Right kidney (tissue), 1 donor: ENCODE data around the gene CALN1.
"Not testable (repeated sequence)": the region's sequence is repeated elsewhere in the genome, so short reads cannot be mapped to it uniquely, and the experiment has no call there.

Experiments
- DNase-seq: peaks from one replicate; pipeline ENCODE4 v3.0.0-alpha.2; 2016

CALN1 gene

DNA sequence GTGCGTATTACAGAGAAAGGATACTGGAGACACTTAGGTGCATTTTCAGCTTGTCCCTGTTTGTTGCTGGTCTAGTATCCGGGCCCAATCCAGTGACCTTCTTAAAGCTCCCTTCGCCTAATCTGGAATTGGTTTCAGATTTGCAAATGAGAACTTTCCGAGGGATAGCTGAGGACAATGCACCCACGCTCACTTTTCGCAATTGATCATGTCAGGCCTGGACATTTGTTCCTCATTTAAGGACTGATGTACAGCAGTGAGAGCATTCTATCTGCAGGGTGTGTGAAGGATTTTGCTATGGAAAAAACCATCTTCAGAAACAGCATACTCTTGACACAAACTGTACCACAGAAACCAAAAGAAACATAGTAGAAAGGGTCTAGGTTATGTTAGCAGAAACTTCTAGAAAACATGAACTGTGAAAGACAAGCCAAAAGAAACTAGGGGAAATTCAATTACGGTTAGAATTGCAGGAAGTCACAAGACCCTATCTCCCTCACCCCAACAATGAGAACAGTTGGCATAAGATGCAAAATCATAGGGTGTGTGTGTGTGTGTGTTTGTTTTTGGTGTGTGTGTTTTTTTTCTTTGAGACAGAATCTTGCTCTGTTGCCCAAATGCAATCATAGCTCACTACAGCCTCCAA is 331.1 kb downstream of the CALN1 start:
- no peak for DNase-seq

DNA sequence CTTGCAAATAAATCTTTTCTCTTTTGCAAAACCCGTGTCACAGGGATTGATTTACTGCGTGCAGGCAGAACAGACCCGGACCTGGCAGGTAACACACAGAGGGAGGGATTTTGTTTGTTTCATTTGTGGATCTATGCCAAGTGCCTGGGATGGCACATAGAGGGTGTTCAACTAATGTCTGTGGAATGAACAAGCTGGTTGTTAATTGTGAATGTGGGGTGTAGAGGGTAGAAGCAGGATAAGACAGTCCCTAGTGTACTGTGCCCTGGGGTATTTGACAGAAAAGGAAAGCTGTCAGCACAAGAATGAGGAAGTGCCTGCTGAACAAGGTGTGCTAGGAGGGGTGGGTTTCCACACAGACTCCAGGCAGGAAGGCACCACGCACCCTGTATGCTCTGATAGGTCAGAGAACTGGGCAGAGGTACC is 331.8 kb downstream of the CALN1 start:
- DNase-seq = no peak

DNA sequence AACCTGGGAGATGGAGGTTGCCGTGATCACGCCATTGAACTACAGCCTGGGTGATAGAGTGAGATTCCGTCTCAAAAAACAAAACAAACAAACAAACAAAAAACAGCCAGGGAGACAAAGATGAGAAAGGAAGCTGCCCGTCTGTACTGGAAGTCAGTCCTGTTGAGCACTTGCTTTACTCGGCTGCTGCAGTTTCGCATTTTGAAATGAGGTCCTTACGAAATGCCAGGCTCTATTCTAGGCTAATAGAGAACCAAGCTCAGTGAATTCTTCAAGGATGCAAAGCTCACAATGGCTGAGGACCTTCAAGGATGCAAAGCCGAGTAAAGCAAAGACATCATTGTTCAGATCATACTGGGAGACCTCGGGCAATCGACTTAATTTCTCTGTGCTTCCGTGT is 333.3 kb downstream of the CALN1 start:
- DNase-seq = no peak

DNA sequence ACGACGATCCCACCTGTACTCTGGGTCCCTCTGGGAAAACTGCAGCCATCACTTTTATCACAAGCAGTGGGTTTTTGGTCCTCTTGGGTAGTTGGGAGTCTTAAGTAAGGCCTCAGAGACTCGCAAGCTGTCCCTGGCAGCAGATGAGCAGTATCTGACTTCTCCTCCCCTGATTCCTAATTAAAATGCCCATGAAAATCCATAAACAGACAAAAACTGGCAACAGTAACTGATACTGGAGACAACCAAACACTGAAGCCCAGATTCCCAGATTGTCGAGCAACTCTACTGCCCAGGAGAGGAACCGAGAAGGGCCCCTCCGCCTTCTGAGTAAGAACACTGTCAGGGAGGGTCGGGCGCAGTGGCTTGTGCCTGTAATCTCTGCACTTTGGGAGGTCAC is 333.8 kb downstream of the CALN1 start:
- no peak for DNase-seq

DNA sequence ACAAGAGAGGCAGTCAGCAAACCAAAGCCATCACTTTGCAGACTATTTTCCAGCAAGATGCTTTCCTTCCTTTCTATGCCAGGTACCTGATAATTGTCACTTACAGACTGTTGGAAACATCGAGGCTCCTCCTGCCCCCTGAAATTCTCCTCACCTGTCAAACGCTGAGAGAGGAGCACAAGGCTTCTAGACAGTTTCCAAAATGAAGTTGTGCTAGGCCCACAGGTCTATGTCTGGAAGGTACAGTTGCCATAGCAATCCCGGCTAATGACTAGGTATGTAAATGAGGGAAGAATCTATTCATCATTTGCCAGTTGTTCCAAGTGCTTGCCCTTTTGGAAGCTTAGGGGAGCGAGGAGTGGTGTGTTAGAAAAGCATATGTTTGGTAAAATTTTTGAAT is 334.4 kb downstream of the CALN1 start:
- no peak for DNase-seq

DNA sequence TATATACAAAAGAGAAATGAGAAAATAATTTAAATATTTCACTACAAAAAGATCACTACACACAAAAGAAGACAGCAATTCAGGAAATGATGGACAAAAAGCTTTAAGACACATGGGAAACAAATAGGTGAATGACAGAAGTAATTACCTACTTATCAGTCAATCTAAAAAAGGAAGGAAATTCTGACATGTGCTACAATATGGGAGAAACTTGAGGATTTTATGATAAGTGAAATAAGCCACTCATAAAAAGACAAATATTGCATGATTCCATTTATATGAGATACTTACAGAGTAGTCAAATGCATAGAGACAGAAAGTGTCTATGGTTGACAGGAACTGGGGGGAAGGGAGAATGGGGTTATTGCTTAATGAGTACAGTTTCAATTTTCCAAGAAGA is 339.2 kb downstream of the CALN1 start:
- DNase-seq = no peak

DNA sequence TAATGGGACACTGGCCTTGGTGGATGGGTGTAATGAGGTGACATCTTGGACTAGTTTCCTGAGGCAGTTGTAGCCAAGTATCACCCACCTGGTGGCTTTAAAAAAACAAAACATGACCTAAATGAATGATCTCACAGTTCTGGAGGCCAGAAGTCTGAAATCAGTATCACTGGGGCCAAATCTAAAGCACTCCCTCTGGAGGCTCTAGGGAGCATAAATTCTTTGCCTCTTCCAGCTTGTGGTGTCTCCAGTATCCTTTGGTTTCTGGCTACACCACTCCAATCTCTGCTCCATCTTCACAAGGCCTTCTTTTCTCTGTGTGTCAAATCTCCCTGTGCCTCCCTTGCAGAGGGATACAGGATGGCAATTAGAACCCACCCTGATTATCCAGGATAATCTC is 342.9 kb downstream of the CALN1 start:
- no peak for DNase-seq

DNA sequence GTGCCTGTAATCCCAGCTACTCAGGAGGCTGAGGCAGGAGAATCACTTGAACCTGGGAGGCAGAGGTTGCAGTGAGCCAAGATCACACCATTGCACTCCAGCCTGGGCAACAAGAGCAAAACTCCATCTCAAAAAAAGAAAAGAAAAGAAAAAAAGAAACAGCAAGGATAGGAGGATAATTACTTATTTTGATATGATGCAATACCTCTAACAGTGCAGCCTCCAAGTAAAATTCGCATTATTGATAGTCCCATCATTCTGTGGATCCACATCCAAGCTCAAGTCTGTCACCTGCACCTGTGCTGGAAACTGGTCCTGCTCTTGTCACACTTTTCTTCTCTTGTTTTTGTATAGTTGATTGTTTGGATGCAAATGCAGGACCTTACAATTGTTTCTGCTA is 346.4 kb downstream of the CALN1 start:
- DNase-seq = not testable (repeated sequence)

DNA sequence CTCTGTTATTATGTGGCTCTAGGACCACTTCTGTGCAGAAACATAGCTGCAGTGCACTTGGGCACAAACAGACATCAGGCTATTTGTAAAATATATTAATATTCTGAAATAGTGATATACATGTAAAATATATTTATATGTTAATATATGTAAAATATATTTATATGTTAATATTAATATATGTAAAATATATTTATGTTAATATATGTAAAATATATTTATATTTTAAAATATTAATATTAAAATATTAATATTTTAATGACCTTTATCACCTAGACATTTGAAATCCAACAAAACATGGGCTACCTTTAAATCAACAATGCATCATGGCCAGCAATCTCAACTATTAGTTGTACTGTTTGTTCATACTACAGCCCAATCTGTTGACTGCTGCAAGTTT is 347.2 kb downstream of the CALN1 start:
- no peak for DNase-seq

DNA sequence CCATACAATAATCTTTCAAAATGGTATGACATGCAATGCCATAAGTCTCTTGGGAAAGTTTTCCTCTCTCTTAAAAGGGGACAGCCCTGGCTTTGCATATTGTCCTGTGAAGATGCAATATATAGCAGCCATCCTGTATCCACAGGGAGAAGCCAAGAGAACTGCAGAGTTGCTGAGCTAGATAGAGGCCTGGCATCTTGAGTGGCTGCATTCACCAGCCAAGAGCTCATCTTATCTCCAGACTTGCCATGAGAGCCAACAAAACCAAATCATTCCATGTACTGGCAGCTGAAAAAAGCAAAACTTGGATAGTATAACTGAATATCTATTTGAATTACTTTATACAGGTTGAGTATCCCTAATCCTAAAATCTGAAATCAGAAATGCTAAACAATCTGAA is 348.8 kb downstream of the CALN1 start:
- DNase-seq = no peak

DNA sequence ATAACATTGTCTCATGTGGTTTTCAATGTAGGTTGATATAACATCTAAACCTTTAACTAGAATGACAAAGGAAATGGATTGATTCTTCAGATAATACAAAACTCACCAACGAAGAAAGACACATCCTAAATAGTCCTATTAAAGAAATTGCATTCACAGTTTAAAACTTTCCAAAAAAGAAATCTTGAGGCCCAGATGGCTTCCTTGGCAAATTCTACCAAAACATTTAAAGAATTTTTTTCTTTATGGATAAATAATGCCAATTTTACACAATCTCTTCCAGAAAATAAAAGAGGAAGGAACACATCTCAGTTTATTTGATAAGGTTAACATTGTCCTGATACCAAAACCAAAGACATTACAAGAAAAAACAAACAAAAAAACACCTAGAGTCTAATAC is 349.5 kb downstream of the CALN1 start:
- DNase-seq = no peak

DNA sequence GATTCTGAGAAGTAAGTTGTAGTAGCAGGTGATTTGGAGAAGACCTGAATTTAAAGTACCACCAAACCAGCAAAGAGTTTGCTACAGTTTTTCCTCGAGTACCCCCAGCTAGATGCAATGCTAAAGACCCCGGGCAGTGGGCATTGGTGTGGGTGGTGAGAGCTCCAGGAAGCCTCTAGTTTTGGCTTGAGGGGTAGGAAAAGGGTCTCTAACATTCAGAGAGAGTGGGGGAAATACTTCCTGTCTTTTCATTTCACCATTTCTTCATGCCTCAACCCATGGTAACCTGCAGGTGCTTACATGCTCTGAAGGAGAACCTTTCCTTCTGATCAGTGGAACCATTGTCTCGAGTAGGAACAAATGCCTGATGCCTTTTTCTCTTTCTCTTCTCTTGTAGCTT is 352.2 kb downstream of the CALN1 start:
- DNase-seq = no peak

DNA sequence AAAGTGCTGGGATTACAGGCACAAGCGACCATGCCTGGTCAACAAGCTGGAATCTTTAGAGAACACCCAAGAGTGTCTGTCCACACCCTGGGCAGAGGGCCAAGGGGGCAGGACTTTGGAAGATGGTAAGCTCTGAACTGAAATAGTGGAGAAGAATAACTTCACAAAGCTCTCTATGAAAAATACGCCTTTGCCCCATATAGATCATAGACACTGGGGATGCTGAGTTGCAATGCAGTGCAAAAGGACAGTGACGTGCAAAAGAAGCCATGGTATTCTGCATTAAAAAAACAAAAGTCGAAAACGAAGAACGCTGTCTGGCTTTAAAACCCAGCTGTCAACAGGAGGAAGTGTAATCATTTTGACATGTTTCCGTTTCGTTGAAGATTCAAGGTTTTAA is 353.6 kb downstream of the CALN1 start:
- DNase-seq = no peak

DNA sequence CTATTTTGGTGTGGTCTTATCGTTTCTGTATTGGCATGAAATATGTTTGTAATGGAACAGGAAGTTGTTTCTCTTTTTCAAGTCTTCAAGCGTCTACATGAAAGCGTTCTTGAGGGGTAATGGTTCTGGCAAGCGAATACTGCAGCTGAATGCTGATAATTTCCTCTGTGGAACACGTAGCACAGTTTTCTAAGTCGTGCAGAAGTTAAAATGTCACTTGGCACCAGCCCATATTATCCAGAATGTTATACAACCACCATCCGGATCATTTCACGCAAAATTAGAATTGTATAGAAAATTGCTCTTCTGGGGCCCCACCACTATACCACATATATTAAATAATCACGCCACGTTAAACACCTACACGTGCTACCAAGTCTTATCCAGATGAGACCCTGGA is 354.3 kb downstream of the CALN1 start:
- no peak for DNase-seq

DNA sequence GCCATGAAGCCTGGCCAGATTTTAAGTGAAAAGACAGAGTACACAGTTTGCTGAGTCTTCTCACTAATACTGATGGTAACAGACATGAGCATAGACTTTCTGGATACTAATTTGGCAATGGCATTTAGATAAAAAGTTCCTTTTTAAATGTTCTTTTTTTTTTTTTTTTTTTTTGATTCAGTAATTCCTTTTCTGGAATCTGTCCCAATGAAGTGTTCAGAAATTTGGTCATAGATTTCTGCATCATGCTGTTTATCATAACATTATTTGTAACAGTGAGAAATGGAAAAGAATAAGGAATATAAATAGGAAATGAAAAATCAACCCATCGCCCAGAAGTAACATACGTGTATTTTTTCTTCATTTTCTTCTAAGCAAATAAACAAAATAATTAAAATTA is 354.9 kb downstream of the CALN1 start:
- no peak for DNase-seq

DNA sequence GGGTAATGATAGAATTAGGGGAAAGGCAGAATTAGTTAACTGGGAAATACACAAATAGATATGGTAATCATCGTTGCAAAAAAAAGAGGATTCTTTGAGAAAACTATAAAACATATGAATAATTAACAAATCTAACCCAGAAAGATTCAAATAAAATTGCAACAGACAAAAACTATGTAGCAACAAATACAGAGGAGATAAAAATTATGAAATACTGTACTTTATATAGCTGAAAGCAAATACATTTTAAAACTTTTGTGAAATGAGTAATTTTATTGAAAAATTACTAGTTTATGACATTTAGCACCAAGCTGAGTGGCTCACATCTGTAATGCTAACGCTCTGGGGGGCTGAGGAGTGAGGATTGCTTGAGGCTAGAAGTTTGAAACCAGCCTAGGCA is 356.7 kb downstream of the CALN1 start:
- no peak for DNase-seq

DNA sequence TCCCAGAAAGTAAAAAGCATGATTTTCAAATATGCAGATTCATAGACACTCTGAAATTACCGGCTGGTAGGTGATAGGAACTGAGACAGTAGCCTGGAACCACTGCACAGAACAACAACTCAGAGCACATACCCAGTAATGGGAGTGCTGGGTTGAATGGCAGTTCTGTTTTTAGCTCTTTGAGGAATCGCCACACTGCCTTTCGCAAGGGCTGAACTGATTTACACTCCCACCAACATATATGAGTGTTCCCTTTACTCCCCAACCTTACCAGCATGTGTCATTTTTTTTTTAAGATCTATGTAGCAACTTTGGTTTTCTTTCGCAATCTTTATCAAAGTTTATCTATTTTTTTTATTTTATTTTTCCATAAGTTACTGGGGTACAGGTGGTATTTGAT is 358.8 kb downstream of the CALN1 start:
- DNase-seq = no peak

DNA sequence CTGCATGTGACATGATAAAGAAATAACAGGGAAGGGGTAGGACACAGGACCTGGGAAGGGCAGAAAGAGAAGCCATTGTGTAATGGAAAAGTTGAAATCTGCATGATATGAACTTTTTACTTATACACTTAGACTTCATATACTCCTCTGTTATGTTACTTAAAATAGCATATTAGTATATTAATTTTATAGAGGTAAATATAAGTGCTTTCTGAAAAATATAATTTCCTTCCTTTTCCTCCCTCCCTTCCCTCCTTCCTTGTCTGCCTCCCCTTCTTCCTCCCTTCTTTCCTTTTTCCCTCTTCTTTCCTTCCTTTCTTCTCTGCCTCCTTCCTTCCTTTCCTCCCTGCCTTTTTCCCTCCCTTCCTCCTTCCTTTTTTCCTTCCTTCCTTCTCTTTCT is 363.7 kb downstream of the CALN1 start:
- no peak for DNase-seq

DNA sequence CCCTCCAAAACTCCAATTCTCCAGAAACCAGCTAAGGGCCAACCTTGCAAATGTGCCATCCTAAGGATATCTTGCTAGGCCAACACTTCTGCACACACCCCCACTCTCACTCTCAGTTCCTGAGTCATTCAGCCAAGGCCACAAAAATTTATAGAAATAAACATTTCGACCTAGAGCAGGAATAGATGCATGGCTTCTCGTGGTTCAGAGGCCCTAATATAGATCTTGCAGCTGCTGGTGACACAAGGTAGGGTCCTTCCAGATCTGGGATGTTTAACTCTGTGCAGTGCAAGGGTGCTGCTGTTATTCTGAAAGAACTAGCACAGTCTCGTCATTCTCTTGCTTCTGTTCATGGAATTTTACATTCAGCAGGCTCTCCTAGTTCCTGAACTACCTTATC is 369.3 kb downstream of the CALN1 start:
- no peak for DNase-seq

DNA sequence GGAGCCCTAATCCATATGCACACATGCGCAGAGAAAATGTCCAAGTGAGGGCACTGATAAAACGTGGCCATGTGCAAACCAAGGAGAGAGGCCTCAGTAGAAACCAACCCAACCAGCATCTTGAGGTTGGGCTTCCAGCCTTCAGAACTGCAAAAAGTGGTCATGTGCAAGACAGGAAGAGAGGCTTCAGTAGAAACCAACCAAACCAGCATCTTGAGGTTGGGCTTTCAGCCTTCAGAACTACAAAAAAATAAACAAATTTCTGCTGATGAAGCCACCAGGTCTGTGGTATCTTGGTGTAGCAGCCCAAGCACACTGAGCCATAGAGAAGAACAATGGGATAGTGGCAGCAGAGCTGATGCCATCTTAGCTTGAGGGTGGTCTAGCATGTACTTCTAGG is 371.5 kb downstream of the CALN1 start:
- DNase-seq = no peak

DNA sequence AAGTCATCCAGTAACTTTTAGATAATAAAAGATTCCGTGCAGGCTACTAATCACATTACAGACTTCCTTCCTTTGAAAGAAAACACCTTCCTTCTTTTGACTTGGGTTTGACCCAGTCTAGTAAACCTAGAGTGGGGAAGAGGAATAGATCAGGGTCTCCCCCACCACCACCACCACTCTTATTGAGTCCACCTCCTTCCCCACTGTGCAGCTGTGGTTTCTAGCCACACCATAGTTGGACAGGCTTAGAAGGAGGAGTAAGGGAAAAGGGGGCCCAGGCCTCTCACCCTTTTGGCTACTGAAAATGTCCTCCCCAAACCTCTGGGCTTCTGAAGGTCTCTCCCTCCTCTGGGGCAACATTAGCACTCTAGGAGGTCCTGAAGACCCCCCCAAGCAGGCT is 372.7 kb downstream of the CALN1 start:
- DNase-seq = no peak

DNA sequence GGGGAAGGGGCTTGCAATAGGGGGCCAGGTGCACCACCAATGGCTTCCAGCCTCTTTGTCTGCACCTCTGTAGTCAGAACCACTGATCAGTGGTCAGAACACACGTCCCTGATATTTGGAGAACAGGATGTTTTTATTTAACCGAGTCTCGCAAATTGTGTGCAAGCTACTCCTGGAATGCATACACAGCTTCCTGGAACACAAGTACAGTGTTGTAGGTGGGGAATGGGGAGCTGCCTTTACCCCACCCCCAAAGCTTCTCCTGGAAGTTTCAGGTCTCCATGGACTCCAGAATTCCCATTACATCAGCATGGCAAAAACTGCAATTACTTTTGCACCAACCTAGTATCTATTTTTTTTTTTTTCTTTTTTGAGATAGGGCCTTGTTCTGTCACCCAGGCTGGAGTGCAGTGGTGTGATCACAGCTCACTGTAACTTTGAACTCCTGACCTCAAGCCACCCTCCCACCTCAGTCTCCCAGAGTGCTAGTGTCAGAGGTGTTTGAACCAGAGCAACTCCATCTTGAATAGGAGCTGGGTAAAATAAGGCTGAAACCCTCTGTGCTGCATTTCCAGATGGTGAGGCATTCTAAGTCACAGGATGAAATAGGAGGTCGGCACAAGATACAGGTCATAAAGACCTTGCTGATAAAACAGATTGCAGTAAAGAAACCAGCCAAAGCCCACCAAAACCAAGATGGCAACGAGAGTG is 374.0 kb downstream of the CALN1 start:
- DNase-seq = no peak

DNA sequence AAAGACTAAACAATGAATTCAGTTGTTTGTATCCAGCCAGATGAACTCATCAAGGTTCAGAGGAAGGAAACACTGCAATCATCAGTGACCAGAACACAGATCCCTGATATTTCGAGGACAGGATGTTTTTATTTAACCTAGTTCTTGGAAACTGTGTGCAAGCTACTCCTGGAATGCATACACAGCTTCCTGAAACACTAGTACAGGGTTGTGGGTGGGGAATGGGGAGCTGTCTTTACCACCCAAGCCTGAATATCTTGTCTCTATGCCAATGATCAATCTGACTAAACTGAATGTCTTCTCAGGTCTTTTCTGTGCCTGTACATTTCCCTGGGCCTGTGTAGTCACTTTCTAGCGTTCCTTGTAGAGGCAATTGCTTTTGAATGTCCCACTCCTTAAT is 374.6 kb downstream of the CALN1 start:
- no peak for DNase-seq

DNA sequence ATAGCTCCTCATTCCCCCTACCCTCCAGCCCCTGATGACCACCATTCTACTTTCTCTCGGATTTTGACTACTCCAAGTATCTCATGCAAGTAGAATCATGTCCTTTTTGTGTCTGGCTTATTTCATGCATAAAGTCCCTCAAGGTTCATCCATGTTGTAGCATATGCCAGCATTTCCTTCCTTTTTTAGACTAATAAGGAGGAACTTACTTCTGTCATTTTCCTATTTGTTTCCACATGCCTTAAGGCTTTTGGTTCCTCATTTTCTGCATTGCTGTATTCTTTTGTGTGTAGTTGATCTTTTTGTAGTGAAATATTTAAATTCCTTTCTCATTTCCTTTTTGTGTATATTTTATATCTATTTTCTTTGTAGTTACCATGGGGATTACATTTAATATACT is 376.9 kb downstream of the CALN1 start:
- no peak for DNase-seq

DNA sequence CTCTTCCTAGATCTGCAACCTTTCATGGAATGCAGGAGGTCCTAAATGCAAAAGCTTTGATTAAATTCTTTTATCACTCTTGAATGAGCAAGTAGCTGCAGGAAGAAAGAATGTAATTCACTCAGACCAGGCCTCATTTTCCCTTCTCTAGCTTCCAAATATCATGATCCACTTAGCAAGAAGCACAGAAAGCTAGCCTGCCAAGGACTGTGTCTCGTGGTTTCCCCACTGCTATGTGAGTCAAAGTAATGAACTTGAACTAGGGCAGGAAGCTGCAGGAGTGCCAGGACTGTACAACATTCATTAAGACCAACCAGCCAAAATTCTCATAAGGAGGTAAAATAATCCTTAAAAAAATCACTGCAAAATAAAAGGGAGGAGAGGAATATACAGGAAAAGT is 379.2 kb downstream of the CALN1 start:
- DNase-seq = no peak
